ENCODE measurements around the gene ZBTB6. TPM values are rescaled to one million over a fixed set of nuclear protein-coding genes. Genes with fewer than 3 reads are reported as not detected.

ZBTB6 gene
- total and polyA plus RNA-seq, 9 of the 15 experiments (the other 6 are each of a cell fraction or from before 2014, with no cell fraction given): 1.4 to 7.2 (median 5.3) TPM

DNA sequence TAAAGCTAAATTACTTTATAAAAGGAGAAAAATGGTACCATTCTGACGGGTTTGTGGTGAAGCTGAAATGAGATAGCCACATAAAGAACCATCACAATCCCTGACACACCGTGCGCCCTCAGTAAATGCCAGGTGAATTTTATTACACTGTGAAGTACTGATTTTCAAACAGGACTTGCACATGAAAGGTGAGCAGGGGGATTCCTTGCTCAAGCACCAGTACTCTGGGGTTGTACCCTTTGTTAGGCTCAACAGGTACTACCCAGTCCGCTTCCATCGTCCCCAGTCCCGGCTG lies 27.3 kb upstream of the ZBTB6 start (continued):
- TF ChIP-seq MCM2 (IDR thresholded peaks at IDR 0.05; ENCODE audit: low read depth) (no peak), ZNF282 (CRISPR knock-in tag; IDR thresholded peaks at IDR 0.05) (no peak), NCOR1 (IDR thresholded peaks at IDR 0.05) (no peak; the same call in 1 of the 2 replicates), ERF (CRISPR knock-in tag; IDR thresholded peaks at IDR 0.05) (peak; percentile 53; the same call in 1 of the 2 replicates), NR1H2 (CRISPR knock-in tag; IDR thresholded peaks at IDR 0.05) (no peak), ZEB2 (IDR thresholded peaks at IDR 0.05) (0 out of 2 replicates have a peak, but pooled peaks have one; percentile 23), ARID1B (IDR thresholded peaks at IDR 0.05) (no peak), CBFA2T2 (conservative IDR thresholded peaks at IDR 0.05) (no peak), SIX5 (IDR thresholded peaks at IDR 0.05; ENCODE audit: borderline replicate concordance in 1 of 2, insufficient read depth in 1 of 2, low read depth in 1 of 2, low read length in 2 of 2) (no peak), ZNF3 (CRISPR knock-in tag; IDR thresholded peaks at IDR 0.05) (no peak), SMC3 (conservative IDR thresholded peaks at IDR 0.05; ENCODE audit: insufficient read depth, low read depth, low read length) (no peak), ARNT (IDR thresholded peaks at IDR 0.05) (peak in 1 of 2 experiments; percentile 77; a peak in 1 of 4 replicates)
- TF ChIP-seq, protein P1, sequence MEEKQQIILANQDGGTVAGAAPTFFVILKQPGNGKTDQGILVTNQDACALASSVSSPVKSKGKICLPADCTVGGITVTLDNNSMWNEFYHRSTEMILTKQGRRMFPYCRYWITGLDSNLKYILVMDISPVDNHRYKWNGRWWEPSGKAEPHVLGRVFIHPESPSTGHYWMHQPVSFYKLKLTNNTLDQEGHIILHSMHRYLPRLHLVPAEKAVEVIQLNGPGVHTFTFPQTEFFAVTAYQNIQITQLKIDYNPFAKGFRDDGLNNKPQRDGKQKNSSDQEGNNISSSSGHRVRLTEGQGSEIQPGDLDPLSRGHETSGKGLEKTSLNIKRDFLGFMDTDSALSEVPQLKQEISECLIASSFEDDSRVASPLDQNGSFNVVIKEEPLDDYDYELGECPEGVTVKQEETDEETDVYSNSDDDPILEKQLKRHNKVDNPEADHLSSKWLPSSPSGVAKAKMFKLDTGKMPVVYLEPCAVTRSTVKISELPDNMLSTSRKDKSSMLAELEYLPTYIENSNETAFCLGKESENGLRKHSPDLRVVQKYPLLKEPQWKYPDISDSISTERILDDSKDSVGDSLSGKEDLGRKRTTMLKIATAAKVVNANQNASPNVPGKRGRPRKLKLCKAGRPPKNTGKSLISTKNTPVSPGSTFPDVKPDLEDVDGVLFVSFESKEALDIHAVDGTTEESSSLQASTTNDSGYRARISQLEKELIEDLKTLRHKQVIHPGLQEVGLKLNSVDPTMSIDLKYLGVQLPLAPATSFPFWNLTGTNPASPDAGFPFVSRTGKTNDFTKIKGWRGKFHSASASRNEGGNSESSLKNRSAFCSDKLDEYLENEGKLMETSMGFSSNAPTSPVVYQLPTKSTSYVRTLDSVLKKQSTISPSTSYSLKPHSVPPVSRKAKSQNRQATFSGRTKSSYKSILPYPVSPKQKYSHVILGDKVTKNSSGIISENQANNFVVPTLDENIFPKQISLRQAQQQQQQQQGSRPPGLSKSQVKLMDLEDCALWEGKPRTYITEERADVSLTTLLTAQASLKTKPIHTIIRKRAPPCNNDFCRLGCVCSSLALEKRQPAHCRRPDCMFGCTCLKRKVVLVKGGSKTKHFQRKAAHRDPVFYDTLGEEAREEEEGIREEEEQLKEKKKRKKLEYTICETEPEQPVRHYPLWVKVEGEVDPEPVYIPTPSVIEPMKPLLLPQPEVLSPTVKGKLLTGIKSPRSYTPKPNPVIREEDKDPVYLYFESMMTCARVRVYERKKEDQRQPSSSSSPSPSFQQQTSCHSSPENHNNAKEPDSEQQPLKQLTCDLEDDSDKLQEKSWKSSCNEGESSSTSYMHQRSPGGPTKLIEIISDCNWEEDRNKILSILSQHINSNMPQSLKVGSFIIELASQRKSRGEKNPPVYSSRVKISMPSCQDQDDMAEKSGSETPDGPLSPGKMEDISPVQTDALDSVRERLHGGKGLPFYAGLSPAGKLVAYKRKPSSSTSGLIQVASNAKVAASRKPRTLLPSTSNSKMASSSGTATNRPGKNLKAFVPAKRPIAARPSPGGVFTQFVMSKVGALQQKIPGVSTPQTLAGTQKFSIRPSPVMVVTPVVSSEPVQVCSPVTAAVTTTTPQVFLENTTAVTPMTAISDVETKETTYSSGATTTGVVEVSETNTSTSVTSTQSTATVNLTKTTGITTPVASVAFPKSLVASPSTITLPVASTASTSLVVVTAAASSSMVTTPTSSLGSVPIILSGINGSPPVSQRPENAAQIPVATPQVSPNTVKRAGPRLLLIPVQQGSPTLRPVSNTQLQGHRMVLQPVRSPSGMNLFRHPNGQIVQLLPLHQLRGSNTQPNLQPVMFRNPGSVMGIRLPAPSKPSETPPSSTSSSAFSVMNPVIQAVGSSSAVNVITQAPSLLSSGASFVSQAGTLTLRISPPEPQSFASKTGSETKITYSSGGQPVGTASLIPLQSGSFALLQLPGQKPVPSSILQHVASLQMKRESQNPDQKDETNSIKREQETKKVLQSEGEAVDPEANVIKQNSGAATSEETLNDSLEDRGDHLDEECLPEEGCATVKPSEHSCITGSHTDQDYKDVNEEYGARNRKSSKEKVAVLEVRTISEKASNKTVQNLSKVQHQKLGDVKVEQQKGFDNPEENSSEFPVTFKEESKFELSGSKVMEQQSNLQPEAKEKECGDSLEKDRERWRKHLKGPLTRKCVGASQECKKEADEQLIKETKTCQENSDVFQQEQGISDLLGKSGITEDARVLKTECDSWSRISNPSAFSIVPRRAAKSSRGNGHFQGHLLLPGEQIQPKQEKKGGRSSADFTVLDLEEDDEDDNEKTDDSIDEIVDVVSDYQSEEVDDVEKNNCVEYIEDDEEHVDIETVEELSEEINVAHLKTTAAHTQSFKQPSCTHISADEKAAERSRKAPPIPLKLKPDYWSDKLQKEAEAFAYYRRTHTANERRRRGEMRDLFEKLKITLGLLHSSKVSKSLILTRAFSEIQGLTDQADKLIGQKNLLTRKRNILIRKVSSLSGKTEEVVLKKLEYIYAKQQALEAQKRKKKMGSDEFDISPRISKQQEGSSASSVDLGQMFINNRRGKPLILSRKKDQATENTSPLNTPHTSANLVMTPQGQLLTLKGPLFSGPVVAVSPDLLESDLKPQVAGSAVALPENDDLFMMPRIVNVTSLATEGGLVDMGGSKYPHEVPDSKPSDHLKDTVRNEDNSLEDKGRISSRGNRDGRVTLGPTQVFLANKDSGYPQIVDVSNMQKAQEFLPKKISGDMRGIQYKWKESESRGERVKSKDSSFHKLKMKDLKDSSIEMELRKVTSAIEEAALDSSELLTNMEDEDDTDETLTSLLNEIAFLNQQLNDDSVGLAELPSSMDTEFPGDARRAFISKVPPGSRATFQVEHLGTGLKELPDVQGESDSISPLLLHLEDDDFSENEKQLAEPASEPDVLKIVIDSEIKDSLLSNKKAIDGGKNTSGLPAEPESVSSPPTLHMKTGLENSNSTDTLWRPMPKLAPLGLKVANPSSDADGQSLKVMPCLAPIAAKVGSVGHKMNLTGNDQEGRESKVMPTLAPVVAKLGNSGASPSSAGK (IDR thresholded peaks at IDR 0.05): no peak
- TF ChIP-seq, protein P2, sequence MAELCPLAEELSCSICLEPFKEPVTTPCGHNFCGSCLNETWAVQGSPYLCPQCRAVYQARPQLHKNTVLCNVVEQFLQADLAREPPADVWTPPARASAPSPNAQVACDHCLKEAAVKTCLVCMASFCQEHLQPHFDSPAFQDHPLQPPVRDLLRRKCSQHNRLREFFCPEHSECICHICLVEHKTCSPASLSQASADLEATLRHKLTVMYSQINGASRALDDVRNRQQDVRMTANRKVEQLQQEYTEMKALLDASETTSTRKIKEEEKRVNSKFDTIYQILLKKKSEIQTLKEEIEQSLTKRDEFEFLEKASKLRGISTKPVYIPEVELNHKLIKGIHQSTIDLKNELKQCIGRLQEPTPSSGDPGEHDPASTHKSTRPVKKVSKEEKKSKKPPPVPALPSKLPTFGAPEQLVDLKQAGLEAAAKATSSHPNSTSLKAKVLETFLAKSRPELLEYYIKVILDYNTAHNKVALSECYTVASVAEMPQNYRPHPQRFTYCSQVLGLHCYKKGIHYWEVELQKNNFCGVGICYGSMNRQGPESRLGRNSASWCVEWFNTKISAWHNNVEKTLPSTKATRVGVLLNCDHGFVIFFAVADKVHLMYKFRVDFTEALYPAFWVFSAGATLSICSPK (IDR thresholded peaks at IDR 0.05; ENCODE audit: borderline replicate concordance): no peak
- TF ChIP-seq, protein P3, sequence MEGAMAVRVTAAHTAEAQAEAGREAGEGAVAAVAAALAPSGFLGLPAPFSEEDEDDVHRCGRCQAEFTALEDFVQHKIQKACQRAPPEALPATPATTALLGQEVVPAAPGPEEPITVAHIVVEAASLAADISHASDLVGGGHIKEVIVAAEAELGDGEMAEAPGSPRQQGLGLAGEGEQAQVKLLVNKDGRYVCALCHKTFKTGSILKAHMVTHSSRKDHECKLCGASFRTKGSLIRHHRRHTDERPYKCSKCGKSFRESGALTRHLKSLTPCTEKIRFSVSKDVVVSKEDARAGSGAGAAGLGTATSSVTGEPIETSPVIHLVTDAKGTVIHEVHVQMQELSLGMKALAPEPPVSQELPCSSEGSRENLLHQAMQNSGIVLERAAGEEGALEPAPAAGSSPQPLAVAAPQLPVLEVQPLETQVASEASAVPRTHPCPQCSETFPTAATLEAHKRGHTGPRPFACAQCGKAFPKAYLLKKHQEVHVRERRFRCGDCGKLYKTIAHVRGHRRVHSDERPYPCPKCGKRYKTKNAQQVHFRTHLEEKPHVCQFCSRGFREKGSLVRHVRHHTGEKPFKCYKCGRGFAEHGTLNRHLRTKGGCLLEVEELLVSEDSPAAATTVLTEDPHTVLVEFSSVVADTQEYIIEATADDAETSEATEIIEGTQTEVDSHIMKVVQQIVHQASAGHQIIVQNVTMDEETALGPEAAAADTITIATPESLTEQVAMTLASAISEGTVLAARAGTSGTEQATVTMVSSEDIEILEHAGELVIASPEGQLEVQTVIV (CRISPR knock-in tag; IDR thresholded peaks at IDR 0.05; ENCODE audit: borderline replicate concordance): no peak
